ENCODE results near the gene CAPZB.
"Not testable (repeated sequence)": the region's sequence is repeated elsewhere in the genome, so short reads cannot be mapped to it uniquely, and the experiment has no call there.

Gene CAPZB

DNA sequence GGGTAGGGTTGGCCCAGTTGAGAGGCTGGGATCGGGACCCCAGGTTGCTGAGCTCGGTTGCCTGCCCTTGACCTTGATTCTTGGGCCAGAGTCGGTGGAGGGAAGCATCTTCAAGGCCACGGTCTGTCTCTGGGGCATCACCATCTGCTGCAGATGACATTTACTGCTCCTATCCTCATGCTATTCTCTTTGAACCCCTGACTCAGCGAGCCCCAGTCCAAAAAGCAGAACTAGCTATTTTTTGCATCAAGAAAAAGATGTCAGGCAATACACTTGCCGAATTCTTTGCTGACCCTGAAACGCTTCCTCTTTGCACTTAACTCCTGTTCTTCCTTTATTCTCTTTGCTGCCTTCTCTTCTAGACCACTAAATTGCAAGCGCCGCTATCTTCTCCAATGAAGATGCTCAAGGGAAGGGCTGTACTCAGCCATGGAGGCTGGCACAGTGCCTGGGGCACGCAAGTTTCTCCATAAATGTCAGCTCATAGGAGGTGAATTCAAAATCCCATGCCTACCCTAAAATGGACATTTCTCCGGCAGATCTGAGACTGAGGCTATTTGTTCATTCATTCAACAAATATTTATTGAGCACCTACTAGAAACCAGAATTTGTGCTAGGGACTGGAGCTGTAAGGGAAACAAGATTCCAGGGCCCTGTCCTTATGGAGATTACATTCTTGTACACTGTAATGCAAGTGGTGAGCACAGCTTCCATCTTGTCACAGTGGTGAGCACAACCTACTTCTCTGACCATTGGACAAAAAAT, 20.5 kb upstream of the CAPZB start:
- Histone ChIP-seq H3K27me3 (ENCODE audit: low read length) (no peaks in the 10 kb centered on the region), H3K27ac (ENCODE audit: low read depth, low read length) (no peak overlapping the region), H4K20me1 (ENCODE audit: low read depth, low read length) (no peaks in the 10 kb centered on the region), H3K4me2 (ENCODE audit: low read depth, low read length, poor library complexity, severe bottlenecking) (no peak overlapping the region), H3F3A (ENCODE audit: insufficient read depth) (no peaks in the 10 kb centered on the region), H3K9me3 (ENCODE audit: insufficient read depth, low read length) (no peaks in the 10 kb centered on the region), H3K9me2 (replicated peaks; ENCODE audit: insufficient read depth, low read length) (no peaks in the 10 kb centered on the region), H3K4me3 (ENCODE audit: insufficient read depth, low read length, poor library complexity, severe bottlenecking) (no peak overlapping the region), H3K36me3 (ENCODE audit: low read length) (no peaks in the 10 kb centered on the region), H3K9ac (ENCODE audit: low read length) (no peak overlapping the region), H3K79me2 (ENCODE audit: insufficient read depth, low read length) (no peaks in the 10 kb centered on the region), H2AFZ (ENCODE audit: low read depth, low read length, severe bottlenecking) (no peak overlapping the region)
- TF ChIP-seq EZH2phosphoT487 (conservative IDR thresholded peaks at IDR 0.05; ENCODE audit: low read length), result no peak
- TF ChIP-seq, protein P1, sequence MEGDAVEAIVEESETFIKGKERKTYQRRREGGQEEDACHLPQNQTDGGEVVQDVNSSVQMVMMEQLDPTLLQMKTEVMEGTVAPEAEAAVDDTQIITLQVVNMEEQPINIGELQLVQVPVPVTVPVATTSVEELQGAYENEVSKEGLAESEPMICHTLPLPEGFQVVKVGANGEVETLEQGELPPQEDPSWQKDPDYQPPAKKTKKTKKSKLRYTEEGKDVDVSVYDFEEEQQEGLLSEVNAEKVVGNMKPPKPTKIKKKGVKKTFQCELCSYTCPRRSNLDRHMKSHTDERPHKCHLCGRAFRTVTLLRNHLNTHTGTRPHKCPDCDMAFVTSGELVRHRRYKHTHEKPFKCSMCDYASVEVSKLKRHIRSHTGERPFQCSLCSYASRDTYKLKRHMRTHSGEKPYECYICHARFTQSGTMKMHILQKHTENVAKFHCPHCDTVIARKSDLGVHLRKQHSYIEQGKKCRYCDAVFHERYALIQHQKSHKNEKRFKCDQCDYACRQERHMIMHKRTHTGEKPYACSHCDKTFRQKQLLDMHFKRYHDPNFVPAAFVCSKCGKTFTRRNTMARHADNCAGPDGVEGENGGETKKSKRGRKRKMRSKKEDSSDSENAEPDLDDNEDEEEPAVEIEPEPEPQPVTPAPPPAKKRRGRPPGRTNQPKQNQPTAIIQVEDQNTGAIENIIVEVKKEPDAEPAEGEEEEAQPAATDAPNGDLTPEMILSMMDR (IDR thresholded peaks at IDR 0.05; ENCODE audit: insufficient read depth, low read length, poor library complexity, severe bottlenecking), result no peak

DNA sequence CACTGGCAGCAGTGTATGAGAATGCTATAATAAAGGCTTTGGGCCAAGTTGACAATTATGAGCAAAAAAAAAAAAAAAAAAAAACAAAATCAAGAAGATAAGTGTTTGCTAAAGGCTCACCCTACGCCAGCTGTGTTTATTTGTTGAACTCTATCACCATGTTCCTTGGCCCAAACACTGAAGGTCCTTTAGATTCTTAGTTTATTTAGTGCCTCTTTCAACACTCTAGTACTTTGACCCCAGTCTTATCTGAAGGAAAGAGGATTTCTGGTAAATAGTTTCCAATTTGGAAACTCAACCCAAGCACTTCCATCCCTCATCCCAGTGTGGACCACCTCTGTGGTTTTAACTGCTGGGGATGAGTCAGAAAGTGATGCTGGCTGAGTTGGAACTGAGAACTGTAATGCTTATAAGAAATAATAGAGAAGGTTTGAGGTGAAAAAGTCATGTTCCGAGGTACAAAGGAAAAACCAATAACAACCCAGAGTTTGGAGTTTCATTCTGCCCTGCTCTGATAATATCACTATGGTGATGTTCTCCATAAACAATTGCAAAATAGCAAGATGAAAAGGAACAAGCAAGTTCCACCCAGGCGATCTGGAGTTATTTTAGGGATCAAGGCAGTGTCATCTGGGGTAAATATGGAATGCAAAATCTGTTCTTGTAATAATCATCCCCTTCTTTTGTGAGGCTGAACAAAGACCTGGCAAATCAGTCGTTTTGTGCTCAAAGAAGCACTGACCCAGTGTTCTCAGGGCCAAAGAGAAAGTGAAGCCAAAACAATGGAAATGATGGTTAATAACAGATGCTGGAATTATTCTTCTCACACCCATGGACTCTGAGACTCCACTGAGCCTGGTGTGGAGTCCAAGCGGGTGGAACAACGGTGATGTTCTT, 19.7 kb upstream of the CAPZB start:
- no peak overlapping the region for H3K4me2 ChIP-seq (ENCODE audit: low read depth, low read length, poor library complexity, severe bottlenecking)
- TF ChIP-seq, protein P1 (IDR thresholded peaks at IDR 0.05; ENCODE audit: insufficient read depth, low read length, poor library complexity, severe bottlenecking), result no peak
- no peak for TF ChIP-seq EZH2phosphoT487 (conservative IDR thresholded peaks at IDR 0.05; ENCODE audit: low read length)
- no peak overlapping the region for H2AFZ ChIP-seq (ENCODE audit: low read depth, low read length, severe bottlenecking)

DNA sequence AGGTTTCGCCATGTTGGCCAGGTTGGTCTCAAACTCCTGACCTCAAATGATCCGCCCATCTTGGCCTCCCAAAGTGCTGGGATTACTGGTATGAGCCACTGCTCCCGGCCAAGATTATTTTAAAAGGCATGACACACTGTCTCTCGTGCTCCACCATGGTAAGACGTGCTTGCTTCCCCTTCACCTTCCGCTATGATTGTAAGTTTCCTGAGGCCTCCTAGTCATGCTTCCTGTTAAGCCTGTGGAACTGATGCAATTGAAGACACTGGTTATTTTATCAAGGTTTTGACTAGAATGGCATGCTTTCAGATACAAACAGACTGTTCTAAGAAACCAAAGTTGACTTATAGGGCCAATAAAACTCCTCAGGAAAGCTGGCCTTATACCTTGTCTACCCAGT, 16.9 kb upstream of the CAPZB start:
- not testable (repeated sequence) for H3K9me2 ChIP-seq (replicated peaks; ENCODE audit: insufficient read depth, low read length); H3K36me3 ChIP-seq (ENCODE audit: low read length); H4K20me1 ChIP-seq (ENCODE audit: low read depth, low read length); H3K9me3 ChIP-seq (ENCODE audit: insufficient read depth, low read length); H3K79me2 ChIP-seq (ENCODE audit: insufficient read depth, low read length); H3K4me2 ChIP-seq (ENCODE audit: low read depth, low read length, poor library complexity, severe bottlenecking); H3F3A ChIP-seq (ENCODE audit: insufficient read depth); H2AFZ ChIP-seq (ENCODE audit: low read depth, low read length, severe bottlenecking); H3K9ac ChIP-seq (ENCODE audit: low read length); H3K27ac ChIP-seq (ENCODE audit: low read depth, low read length); H3K4me3 ChIP-seq (ENCODE audit: insufficient read depth, low read length, poor library complexity, severe bottlenecking); H3K27me3 ChIP-seq (ENCODE audit: low read length)

More for the DNA sequence above, 19.7 kb upstream of the CAPZB start:
- Histone ChIP-seq H4K20me1 (ENCODE audit: low read depth, low read length) (no peaks in the 10 kb centered on the region), H3K9me2 (replicated peaks; ENCODE audit: insufficient read depth, low read length) (no peaks in the 10 kb centered on the region), H3K9ac (ENCODE audit: low read length) (no peak overlapping the region), H3K27ac (ENCODE audit: low read depth, low read length) (no peak overlapping the region), H3K79me2 (ENCODE audit: insufficient read depth, low read length) (no peaks in the 10 kb centered on the region), H3K9me3 (ENCODE audit: insufficient read depth, low read length) (no peaks in the 10 kb centered on the region), H3F3A (ENCODE audit: insufficient read depth) (no peaks in the 10 kb centered on the region), H3K36me3 (ENCODE audit: low read length) (no peaks in the 10 kb centered on the region), H3K27me3 (ENCODE audit: low read length) (no peaks in the 10 kb centered on the region), H3K4me3 (ENCODE audit: insufficient read depth, low read length, poor library complexity, severe bottlenecking) (no peak overlapping the region)

DNA sequence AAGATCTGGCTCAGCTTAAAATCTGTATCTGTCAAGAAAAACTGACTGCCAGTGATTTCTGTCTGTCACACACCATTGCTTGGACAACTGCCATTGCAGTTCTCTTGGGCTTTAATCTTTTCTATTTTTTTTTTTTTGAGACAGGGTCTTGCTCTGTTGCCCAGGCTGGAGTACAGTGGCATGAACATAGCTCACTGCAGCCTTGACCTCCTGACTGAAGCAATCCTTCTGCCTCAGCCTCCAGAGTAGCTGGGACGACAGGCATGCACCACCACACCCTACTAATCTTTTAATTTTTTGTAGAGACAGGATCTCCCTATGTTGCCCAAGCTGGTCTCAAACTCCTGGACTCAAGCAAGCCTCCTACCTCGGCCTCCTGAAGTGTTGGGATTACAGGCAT, 14.5 kb upstream of the CAPZB start:
- H3K27me3 ChIP-seq (ENCODE audit: low read length); H3K27ac ChIP-seq (ENCODE audit: low read depth, low read length); H3F3A ChIP-seq (ENCODE audit: insufficient read depth); H3K36me3 ChIP-seq (ENCODE audit: low read length); H4K20me1 ChIP-seq (ENCODE audit: low read depth, low read length); H3K4me3 ChIP-seq (ENCODE audit: insufficient read depth, low read length, poor library complexity, severe bottlenecking); H3K79me2 ChIP-seq (ENCODE audit: insufficient read depth, low read length); H3K9ac ChIP-seq (ENCODE audit: low read length); H3K4me2 ChIP-seq (ENCODE audit: low read depth, low read length, poor library complexity, severe bottlenecking); H3K9me3 ChIP-seq (ENCODE audit: insufficient read depth, low read length); H3K9me2 ChIP-seq (replicated peaks; ENCODE audit: insufficient read depth, low read length); H2AFZ ChIP-seq (ENCODE audit: low read depth, low read length, severe bottlenecking): not testable (repeated sequence)

DNA sequence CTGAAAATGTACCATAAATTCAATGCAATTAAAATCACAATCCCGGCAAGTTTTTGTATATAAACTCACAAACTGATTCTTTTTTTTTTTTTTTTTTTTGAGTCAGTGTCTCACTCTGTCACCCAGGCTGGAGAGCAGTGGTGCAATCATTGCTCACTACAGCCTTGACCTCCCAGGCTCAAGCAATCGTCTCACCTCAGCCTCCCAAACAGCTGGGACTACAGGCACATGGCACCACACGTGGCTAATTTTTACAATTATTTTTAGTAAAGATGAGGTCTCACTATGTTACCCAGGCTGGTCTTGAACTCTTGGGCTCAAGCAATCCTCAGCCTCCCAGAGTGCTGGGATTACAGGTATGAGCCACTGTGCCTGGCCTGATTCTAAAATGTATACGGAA, 12.1 kb upstream of the CAPZB start:
- H3K4me3 ChIP-seq (ENCODE audit: insufficient read depth, low read length, poor library complexity, severe bottlenecking); H3F3A ChIP-seq (ENCODE audit: insufficient read depth); H3K9ac ChIP-seq (ENCODE audit: low read length); H3K27ac ChIP-seq (ENCODE audit: low read depth, low read length); H3K9me2 ChIP-seq (replicated peaks; ENCODE audit: insufficient read depth, low read length); H3K79me2 ChIP-seq (ENCODE audit: insufficient read depth, low read length); H3K4me2 ChIP-seq (ENCODE audit: low read depth, low read length, poor library complexity, severe bottlenecking); H3K36me3 ChIP-seq (ENCODE audit: low read length); H4K20me1 ChIP-seq (ENCODE audit: low read depth, low read length); H2AFZ ChIP-seq (ENCODE audit: low read depth, low read length, severe bottlenecking); H3K9me3 ChIP-seq (ENCODE audit: insufficient read depth, low read length); H3K27me3 ChIP-seq (ENCODE audit: low read length): not testable (repeated sequence)
